ENCODE data around the gene SP110. TPM values are rescaled to one million over a fixed set of nuclear protein-coding genes. Genes with fewer than 3 reads are reported as not detected.

SP110 gene
- total RNA-seq, 2 experiments from 2014 or later, result 81.8 to 87.6 TPM

DNA sequence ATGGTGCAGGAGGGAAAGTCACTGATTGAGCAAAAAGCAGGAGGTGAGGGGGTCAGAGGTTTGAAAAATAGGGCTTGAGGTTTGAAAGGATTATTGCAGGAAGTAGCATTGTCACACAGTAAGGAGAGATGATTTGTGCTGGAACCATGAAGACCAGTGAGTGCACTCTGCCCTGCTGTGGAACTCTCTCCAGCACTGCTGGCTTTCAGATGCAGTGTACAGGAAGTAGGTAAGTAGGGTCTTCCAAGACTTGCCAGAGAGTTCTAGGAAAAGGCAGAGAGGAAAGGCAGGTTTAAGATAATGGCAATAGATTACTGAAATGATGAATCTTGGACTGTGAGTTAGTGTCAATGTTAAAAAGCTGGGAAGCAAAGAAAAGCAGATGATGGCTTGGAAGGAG lies 11.2 kb downstream of the SP110 start:
- Mint-ChIP-seq H3K27me3 (no peaks in the 10 kb centered on the region), H3K9me3 (no peaks in the 10 kb centered on the region), H3K27ac (no peak overlapping the region), H3K4me1 (peaks cover 2% of the 10 kb centered on the region), H3K36me3 (peaks cover 37% of the 10 kb centered on the region), H3K4me3 (no peak overlapping the region)
- no peak for DNase-seq

DNA sequence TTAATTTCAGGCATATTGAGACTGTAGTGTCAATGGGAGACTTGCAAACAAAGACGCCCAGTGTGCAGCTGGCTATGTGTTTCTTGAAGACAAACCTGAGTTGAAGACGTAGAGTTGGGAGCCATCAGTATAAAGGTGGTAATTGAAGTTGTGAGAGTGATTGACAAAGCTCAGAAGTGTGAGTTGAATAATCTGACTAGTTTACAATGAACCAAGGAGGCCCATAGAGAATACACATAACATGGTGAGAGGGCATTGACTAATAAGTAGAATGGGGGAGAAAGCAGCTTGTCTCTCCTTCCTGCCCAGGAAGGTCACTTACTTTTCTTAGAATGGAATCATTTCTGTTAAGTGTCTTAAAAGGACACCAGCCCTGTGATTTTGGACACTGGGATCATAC lies 14.1 kb downstream of the SP110 start:
- Mint-ChIP-seq H3K4me3 (no peak overlapping the region), H3K27ac (no peak overlapping the region), H3K27me3 (no peaks in the 10 kb centered on the region), H3K9me3 (no peaks in the 10 kb centered on the region), H3K4me1 (peaks cover 8% of the 10 kb centered on the region), H3K36me3 (peaks cover 43% of the 10 kb centered on the region)
- DNase-seq, result no peak

DNA sequence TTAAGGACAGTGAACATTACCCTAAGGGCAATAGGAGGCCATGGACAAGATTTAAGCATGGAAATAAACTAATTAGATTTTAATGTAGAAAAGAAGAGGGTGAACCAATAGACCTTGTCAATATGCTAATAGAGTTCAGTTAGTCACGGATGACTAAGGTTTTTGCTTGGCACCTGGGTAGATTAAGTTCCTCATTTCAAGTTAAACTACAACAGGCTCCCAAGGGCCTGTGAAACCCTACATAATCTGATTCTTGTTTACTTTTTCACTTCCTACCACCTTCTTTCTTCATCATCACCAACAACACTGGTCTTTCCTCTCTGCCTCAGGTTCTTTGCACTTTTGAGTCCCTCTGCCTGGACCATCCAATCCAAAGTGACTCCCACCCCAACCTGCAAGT lies 14.8 kb downstream of the SP110 start:
- Mint-ChIP-seq H3K4me3 (no peak overlapping the region), H3K36me3 (peaks cover 50% of the 10 kb centered on the region), H3K27ac (peak overlapping the region; percentile 9), H3K27me3 (no peaks in the 10 kb centered on the region), H3K4me1 (peaks cover 8% of the 10 kb centered on the region), H3K9me3 (no peaks in the 10 kb centered on the region)
- DNase-seq, result no peak

DNA sequence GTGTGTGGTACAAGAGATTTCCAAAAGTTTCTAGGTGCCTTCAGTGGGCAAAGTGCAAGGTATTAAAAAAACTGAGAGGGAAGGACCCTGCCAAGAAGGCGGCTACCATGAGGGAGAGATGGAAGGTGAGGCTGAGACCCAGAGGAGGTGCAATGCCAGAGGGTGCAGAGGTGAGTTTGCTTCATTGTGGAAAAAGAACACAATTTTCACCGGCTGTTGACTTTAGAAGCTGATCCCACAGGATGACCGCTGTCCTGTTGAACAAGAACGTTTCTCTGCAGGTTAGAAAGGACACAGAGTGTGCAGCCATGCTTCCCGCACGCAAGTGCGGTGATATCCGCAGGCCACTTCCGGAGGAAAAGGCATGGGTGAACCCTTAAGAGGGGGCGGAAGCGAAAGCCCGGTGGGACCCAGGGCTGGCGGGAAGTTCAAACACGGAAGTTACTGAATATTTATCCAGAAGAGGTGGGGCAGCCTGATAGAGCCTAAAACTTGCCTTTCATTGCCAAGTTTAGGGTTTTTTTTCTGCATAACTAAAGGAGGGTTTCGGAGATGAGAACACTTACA lies 16.6 kb downstream of the SP110 start:
- peak overlapping the region; percentile 50 for H3K27ac Mint-ChIP-seq
- H3K9me3 Mint-ChIP-seq, result no peaks in the 10 kb centered on the region
- H3K36me3 Mint-ChIP-seq, result peaks cover 66% of the 10 kb centered on the region
- no peak overlapping the region for H3K4me3 Mint-ChIP-seq
- DNase-seq, result no peak
- H3K27me3 Mint-ChIP-seq, result no peaks in the 10 kb centered on the region
- peaks cover 8% of the 10 kb centered on the region for H3K4me1 Mint-ChIP-seq

DNA sequence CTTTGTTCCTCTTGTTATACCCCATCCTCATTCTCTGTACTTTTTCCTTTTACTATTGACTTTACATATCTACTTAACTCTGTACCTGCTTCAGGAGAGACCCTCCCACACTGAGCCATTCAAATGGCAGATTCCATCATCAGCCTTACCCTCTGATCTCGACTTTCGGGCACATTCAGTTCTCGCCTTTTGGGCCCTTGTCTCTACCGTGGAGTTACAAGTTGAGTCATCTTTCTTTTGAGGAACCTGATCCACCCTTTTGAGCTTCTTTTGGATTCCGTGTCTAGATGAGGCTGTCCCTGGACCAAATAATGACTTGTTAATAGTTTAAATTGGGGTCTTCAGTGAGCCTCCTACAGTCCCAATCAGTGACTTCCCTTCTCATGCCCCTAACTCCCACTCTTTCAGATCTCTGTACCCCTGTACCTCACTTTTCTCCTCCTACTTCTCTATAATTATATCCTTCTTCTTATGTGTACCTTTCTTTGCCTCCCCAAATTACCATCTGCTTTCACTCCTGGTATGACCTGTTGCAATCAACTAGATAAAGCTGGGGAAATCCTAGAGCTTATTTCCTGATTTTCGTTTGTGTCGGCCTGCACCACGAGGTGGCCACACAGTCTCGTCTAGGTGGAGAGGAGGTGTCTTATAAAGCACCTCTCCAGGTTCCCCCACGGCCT lies 17.2 kb downstream of the SP110 start:
- H3K9me3 Mint-ChIP-seq, result no peaks in the 10 kb centered on the region
- H3K4me1 Mint-ChIP-seq, result peaks cover 8% of the 10 kb centered on the region
- no peak overlapping the region for H3K4me3 Mint-ChIP-seq
- H3K27ac Mint-ChIP-seq, result peak overlapping the region; percentile 50
- no peak for DNase-seq
- peaks cover 73% of the 10 kb centered on the region for H3K36me3 Mint-ChIP-seq
- H3K27me3 Mint-ChIP-seq, result no peaks in the 10 kb centered on the region

DNA sequence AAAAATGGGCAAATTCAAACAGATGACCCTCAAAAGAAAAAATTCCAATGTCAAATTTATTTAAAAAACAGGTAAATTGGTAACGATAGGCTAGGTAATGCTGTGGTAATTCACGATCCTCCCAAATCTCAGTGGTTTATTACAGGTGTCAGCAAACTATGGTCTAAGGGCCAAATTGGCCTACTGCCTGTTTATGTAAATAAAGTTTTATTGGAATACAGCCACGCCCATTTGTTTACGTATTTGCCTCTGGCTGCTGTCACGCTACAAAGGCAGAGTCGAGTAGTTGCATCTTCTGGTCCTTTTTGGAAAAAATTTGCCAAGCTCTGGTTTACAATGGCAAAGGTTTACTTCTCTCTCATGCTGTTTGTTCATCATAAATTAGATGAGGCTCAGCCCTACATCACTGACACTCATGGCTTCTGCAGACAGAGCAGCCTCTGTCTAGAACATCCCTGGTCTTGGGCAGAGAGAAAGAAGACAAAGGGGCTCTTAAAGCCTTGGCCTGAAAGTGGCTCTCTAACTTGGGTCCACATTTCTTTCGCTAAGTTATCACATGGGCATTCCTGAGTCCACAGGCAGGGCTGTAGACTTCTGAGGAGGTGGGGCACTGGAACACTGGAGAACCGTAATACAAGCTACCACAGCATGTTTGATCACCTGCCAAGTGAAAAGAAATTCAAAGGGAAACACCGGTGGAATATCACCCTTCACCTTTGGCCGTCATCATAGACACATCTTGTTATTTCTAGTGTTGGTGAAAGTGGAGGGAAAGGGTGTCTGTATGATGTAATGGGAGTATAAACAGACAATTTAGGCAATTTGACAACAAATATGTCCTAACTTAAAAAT lies 34.8 kb downstream of the SP110 start:
- Mint-ChIP-seq H3K36me3 (peaks cover 64% of the 10 kb centered on the region), H3K27me3 (no peaks in the 10 kb centered on the region), H3K27ac (no peak overlapping the region), H3K4me3 (no peak overlapping the region), H3K9me3 (peaks cover 12% of the 10 kb centered on the region), H3K4me1 (no peaks in the 10 kb centered on the region)
- DNase-seq, result no peak

DNA sequence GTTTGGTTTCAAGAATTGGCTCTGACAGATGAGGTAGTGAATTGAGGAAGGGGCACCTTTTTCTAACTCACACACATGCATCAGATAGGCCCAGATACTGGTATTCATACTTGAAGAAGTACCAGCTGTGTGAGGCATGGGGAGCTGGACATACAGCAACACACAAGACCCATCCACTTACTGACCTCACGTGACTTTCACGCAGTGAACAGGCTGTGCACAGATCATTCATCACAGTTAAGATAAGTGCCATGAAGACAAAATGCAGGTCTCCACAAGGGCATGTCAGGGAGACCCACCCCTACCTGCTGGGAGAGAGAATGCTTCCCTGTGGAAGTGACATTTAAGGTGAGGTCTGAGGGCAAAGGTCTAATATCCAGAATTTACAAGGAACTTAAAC lies 38.6 kb downstream of the SP110 start:
- H3K9me3 Mint-ChIP-seq, result no peaks in the 10 kb centered on the region
- no peak overlapping the region for H3K27ac Mint-ChIP-seq
- H3K27me3 Mint-ChIP-seq, result no peaks in the 10 kb centered on the region
- no peaks in the 10 kb centered on the region for H3K4me1 Mint-ChIP-seq
- no peak overlapping the region for H3K4me3 Mint-ChIP-seq
- no peak for DNase-seq
- H3K36me3 Mint-ChIP-seq, result peaks cover 59% of the 10 kb centered on the region

DNA sequence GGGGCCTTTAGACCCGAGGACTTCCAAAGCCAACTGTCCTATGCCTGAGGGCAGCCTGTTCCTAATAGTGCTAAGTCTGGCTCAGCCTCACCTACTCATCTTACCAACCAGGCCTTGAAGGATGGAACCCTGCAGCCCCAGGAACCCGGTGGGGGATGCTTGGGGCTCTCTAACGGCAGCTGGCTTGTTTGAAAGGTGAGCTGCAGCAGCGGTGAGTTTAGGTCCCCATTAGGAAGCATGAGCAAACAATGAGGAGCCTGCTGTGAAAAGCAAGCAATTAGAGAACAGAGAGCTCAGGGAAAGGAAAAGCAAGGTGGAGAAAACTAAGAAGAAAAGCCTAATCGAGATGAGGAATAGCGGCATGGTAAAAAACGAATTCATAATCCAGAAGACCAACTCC lies 39.9 kb downstream of the SP110 start:
- Mint-ChIP-seq H3K4me3 (no peak overlapping the region), H3K27me3 (no peaks in the 10 kb centered on the region), H3K36me3 (peaks cover 50% of the 10 kb centered on the region), H3K27ac (no peak overlapping the region), H3K9me3 (no peaks in the 10 kb centered on the region), H3K4me1 (no peaks in the 10 kb centered on the region)
- DNase-seq, result no peak

DNA sequence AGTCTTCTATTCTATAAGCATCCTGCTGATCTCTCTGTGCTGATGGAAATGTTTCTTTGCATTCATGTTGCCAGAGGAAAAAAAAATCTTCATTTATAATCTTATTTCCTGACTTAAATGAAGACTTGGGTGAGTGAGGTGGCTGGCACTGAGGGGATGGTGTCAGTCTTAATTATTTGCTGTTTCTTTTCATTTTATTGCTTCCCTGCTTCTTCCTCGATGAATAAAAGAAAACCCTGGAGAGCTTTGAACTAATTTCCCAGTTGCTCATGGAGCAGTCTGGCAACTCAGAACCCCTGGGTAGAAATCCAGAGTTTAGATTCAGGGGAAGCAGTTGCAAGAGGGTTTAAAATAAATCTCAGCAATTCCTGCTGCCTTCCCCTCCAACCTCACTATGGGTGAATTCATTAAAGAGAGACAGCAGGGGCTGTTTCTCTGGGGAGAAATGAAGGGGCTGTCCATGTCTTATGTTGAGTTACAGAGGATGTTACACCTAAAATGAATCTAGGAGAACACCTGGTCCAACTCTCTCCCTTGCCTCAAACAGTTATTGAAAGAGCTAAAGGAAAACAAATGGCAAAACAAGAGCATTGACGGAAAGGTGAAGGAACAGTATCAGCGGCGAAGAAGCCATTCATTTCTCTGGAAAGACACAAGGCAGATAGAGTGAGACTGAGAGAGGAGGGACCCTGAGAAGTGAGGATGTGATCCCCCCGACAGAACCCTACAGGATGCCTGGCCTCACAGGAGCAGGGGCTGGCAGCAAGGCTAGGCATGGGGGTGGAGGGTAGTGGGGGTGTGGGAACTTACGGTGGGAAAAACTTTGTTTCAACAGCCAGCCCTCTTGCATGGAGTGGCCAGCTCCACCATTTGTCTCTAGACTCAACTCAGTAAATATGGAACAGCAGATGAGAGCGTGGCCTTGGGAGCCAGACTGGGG lies 41.0 kb downstream of the SP110 start:
- Mint-ChIP-seq H3K4me3 (no peak overlapping the region), H3K27ac (no peak overlapping the region), H3K27me3 (no peaks in the 10 kb centered on the region), H3K36me3 (peaks cover 42% of the 10 kb centered on the region), H3K4me1 (no peaks in the 10 kb centered on the region), H3K9me3 (no peaks in the 10 kb centered on the region)
- DNase-seq, result no peak

DNA sequence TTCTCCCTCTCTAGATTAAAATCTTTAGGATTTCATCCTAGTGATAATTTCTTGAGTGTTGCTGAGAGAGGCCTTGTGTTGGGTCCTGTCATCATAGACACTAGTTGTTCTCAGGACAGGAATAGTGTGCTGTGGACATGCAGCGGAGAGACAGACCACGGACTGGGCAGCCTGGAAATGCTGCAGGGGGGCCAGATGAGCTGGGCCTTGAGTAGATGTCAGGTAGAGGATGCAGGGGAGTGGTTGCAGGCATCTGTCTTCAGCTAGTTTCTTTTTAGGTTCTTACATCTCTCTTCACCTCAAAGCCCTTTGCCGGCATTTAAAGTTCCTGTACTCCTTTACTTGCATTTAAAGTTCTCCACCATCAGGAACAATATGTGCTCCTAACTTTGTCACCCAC lies 42.8 kb downstream of the SP110 start:
- Mint-ChIP-seq H3K4me1 (no peaks in the 10 kb centered on the region), H3K27me3 (no peaks in the 10 kb centered on the region), H3K9me3 (no peaks in the 10 kb centered on the region), H3K27ac (no peak overlapping the region), H3K4me3 (no peak overlapping the region), H3K36me3 (peaks cover 27% of the 10 kb centered on the region)
- no peak for DNase-seq

DNA sequence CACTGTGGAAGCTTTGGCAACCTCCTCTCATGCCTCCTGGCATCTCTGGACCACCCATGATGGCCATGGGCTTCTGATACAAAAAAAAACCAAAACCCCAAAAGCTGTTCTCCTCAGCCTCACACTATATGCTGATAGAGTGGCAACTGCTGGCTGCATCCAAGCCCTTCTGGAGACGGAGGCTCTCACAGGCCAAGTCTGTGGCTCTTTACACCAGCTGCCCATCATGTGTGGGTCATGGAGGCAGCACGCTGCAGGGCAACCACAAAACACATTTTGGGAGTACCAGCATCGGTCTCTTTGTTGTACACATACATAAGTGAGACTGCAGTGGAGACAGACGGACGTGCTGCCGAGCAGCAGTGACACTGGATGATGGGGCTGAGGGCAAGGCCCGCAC lies 45.3 kb downstream of the SP110 start:
- Mint-ChIP-seq H3K9me3 (no peaks in the 10 kb centered on the region), H3K27me3 (no peaks in the 10 kb centered on the region), H3K4me1 (peaks cover 8% of the 10 kb centered on the region), H3K27ac (no peak overlapping the region), H3K36me3 (peaks cover 37% of the 10 kb centered on the region), H3K4me3 (no peak overlapping the region)
- no peak for DNase-seq

DNA sequence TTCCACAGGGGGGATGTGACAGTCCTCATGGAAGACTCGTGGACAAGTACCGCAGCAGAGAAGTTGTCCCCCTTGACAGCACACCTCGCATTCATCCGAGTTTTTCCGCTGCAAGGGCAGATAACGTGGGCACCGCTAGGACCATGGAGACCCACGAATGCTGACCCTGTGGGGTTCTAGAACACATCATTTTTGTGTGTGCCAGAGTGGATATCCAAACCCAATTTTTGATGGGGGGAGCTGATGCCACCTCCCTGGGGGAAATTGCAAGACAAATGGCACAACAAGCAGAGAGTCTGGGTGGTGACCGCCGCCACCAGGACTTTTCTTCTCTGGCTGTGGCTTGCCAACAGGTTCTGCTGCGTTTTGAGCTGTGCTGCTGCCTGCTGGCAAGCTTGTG lies 46.9 kb downstream of the SP110 start:
- Mint-ChIP-seq H3K36me3 (peaks cover 40% of the 10 kb centered on the region), H3K27ac (no peak overlapping the region), H3K9me3 (no peaks in the 10 kb centered on the region), H3K4me3 (no peak overlapping the region), H3K4me1 (peaks cover 8% of the 10 kb centered on the region), H3K27me3 (no peaks in the 10 kb centered on the region)
- no peak for DNase-seq

DNA sequence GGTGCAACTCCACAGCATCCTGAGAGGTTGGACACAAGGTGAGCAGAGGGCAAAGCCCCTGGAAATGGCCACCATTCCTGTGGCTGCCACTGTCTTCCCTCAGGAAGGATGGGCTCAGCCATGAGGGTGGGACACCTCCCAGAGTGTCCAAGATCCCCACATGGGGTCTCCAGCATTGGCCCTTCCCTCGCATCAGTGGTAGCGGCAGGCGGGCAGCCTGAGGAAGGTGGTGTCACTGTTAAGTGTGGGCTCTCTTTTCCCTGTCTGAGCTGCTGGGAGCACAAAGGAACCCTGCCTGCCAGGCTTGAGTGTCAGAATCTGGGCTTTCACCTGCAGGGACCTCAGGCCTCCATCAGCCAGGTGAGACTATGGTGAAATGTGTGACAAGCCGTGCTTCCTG lies 47.6 kb downstream of the SP110 start:
- H3K9me3 Mint-ChIP-seq, result no peaks in the 10 kb centered on the region
- no peak overlapping the region for H3K4me3 Mint-ChIP-seq
- H3K27me3 Mint-ChIP-seq, result no peaks in the 10 kb centered on the region
- H3K27ac Mint-ChIP-seq, result no peak overlapping the region
- no peak for DNase-seq
- H3K36me3 Mint-ChIP-seq, result peaks cover 42% of the 10 kb centered on the region
- peaks cover 8% of the 10 kb centered on the region for H3K4me1 Mint-ChIP-seq

DNA sequence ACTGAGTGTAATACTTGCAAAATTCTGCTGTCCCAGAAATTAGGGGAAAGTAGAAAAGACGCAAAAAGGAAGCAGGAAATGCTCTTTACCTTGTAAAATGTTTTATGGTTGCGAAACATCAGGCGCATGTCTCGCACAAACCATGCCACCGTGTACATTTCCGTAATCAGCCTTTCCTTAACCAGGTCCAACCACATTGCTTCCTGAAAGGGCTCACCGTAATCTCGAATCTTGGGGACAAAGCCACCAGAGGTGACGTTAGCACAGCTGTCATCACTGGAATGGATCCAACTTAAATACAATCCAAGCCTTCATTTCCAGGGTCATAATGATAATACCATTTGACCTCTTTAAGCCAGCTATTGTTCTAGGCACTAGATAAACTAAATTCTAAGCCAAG lies 49.3 kb downstream of the SP110 start:
- Mint-ChIP-seq H3K4me1 (peaks cover 8% of the 10 kb centered on the region), H3K27ac (peak overlapping the region; percentile 30), H3K27me3 (no peaks in the 10 kb centered on the region), H3K4me3 (no peak overlapping the region), H3K36me3 (peaks cover 41% of the 10 kb centered on the region), H3K9me3 (no peaks in the 10 kb centered on the region)
- no peak for DNase-seq
